Smooth muscle cell (in vitro differentiated cells): Measurements from ENCODE around the gene NSUN5. TPM values are rescaled to one million over a fixed set of nuclear protein-coding genes. Genes with fewer than 3 reads are reported as not detected.
A peak's percentile ranks its signal among the peaks of the same experiment; 100 is the strongest.

Source experiments
- DNase-seq: peaks from one replicate; lab custom pipeline; 2025; ENCODE audit not compliant: unreplicated experiment; lab: John Stamatoyannopoulos, UW
- H2AFZ ChIP-seq: fragments of 200-600 bp; sonication (generic); 2 replicates; pipeline ENCODE4 v1.6.0; 2016; ENCODE audit warnings: antibody characterized with exemption, low read depth, mild to moderate bottlenecking
- H3F3A ChIP-seq: fragments of 200-600 bp; sonication (generic); 2 replicates; pipeline ENCODE4 v1.6.0; 2017; ENCODE audit warnings: antibody characterized with exemption, low read depth
- H3K27ac ChIP-seq: fragments of 200-600 bp; sonication (generic); 2 replicates; pipeline ENCODE4 v1.5.1; 2016; ENCODE audit warnings: low read depth, mild to moderate bottlenecking
- H3K27me3 ChIP-seq: fragments of 200-600 bp; sonication (generic); 2 replicates; pipeline ENCODE4 v1.6.1; 2016; ENCODE audit warnings: low read depth, mild to moderate bottlenecking
- H3K36me3 ChIP-seq: fragments of 200-600 bp; sonication (generic); 2 replicates; pipeline ENCODE4 v1.5.1; 2016; ENCODE audit warnings: low read depth
- H3K4me1 ChIP-seq: fragments of 200-600 bp; sonication (generic); 2 replicates; pipeline ENCODE4 v1.5.1; 2016; ENCODE audit warnings: low read depth
- H3K4me2 ChIP-seq: fragments of 200-600 bp; sonication (generic); 2 replicates; pipeline ENCODE4 v1.6.0; 2016; ENCODE audit warnings: mild to moderate bottlenecking
- H3K4me3 ChIP-seq: fragments of 200-600 bp; sonication (generic); 2 replicates; pipeline ENCODE4 v1.5.1; 2016; ENCODE audit warnings: mild to moderate bottlenecking
- H3K79me2 ChIP-seq: fragments of 200-600 bp; sonication (generic); 2 replicates; pipeline ENCODE4 v1.6.0; 2016; ENCODE audit warnings: low read depth, mild to moderate bottlenecking
- H3K9ac ChIP-seq: fragments of 200-600 bp; sonication (generic); 2 replicates; pipeline ENCODE4 v1.6.0; 2016; ENCODE audit warnings: low read depth
- H3K9me3 ChIP-seq: fragments of 200-600 bp; sonication (generic); replicated peaks from 2 replicates; pipeline ENCODE4 v1.5.1; 2016; ENCODE audit warnings: low read depth
- H4K20me1 ChIP-seq: fragments of 200-600 bp; sonication (generic); 2 replicates; pipeline ENCODE4 v1.6.0; 2016; ENCODE audit warnings: low read depth
- WGBS: methylation state at CpG from one replicate; pipeline ENCODE4 v1.1.7; 2016; ENCODE audit warnings: low lambda C conversion rate; 5-methylcytosine and 5-hydroxymethylcytosine counted together
- polyA plus RNA-seq: library from polyadenylated mRNA; unstranded; fragments of >200 nt; fragmentation: Nextera tagmentation; extraction: Ambion mirVana; gene quantifications from 2 replicates; pipeline ENCODE4 v1.2.1, GENCODE V29; 2016
- total RNA-seq: library from RNA; depleted of rRNA; stranded (reverse); fragments of >200 nt; gene quantifications from 2 replicates; pipeline ENCODE4 v1.2.3, GENCODE V29; 2014
- TF ChIP-seq, protein P1 (sequence below): fragments of 200-600 bp; sonication (generic); IDR thresholded peaks from 2 replicates; pipeline ENCODE4 v1.5.1; 2017; ENCODE audit warnings: borderline replicate concordance, mild to moderate bottlenecking, antibody characterized with exemption; ENCODE audit not compliant: insufficient read depth, poor library complexity, severe bottlenecking

Gene NSUN5
- total and polyA plus RNA-seq, 2 experiments from 2014 or later = 25.2 to 38.1 TPM

DNA sequence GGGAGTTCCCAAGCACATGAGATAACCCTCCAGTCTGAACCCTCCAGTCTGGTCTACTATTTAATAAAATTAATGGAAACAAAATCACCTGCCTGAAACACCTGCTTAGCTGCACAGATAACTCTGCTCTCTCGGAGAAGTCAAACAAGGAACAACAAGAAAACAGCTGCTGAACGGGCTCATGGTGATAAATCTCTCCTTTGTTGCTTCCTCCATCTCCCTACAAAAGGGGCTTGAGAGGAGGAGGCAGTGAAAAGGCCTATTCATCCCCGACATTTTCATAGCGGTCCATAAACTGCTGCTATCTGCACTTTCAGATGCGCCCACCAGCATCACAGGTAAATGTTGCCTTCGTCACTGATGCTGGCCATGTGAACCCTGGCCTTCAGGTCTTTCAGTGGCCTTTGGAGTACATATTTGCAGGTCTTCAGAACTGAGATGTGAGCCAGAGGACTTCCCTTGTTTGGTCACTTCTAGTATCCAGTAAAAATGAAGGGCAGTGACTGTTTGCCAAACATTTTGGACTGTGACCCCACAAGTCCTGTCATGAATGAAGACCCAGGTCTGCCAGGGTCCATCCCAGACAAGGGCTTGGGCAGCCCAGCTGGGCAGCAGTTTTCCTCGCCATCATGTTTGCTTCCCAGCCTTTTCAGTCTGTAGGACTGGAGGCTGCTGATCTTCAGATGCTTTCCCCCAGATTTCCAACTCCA, 35.2 kb upstream of the NSUN5 start:
- Histone ChIP-seq H4K20me1 (no peaks in the 10 kb centered on the region), H3K4me1 (peaks cover 13% of the 10 kb centered on the region), H3K9me3 (no peaks in the 10 kb centered on the region), H3K27ac (no peak overlapping the region), H3K27me3 (no peaks in the 10 kb centered on the region), H2AFZ (no peak overlapping the region), H3K36me3 (no peaks in the 10 kb centered on the region), H3K9ac (no peak overlapping the region), H3F3A (no peaks in the 10 kb centered on the region), H3K4me3 (no peak overlapping the region), H3K4me2 (no peak overlapping the region), H3K79me2 (no peaks in the 10 kb centered on the region)
- 93% methylated on average over 7 of the region's 7 CpGs for WGBS
- TF ChIP-seq, protein P1, sequence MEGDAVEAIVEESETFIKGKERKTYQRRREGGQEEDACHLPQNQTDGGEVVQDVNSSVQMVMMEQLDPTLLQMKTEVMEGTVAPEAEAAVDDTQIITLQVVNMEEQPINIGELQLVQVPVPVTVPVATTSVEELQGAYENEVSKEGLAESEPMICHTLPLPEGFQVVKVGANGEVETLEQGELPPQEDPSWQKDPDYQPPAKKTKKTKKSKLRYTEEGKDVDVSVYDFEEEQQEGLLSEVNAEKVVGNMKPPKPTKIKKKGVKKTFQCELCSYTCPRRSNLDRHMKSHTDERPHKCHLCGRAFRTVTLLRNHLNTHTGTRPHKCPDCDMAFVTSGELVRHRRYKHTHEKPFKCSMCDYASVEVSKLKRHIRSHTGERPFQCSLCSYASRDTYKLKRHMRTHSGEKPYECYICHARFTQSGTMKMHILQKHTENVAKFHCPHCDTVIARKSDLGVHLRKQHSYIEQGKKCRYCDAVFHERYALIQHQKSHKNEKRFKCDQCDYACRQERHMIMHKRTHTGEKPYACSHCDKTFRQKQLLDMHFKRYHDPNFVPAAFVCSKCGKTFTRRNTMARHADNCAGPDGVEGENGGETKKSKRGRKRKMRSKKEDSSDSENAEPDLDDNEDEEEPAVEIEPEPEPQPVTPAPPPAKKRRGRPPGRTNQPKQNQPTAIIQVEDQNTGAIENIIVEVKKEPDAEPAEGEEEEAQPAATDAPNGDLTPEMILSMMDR = no peak
- no peak for DNase-seq

DNA sequence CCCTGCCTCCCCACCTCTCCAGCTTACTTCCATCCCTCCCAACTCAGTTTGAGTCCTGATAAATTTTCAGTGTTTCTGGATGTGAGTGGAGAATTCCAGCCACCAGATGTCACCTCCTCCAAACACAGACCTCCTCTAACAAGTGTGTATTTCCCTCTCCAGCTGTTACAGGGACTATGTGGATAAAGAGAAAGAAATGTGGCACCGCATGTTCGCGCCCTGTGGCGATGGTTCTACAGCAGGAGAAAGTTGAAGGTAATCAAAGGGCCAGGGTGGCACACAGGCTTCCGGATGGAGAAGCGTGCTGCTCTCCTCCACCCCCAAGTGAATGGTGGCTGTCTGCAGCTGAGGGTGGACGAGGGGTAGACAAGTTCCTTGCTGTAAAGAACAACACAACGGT, 34.0 kb upstream of the NSUN5 start:
- H3K4me2 ChIP-seq = peak overlapping the region; percentile 67
- H2AFZ ChIP-seq = peak overlapping the region; percentile 52
- H3K9me3 ChIP-seq = no peaks in the 10 kb centered on the region
- H3K27ac ChIP-seq = no peak overlapping the region
- H3K79me2 ChIP-seq = no peaks in the 10 kb centered on the region
- H4K20me1 ChIP-seq = no peaks in the 10 kb centered on the region
- no peaks in the 10 kb centered on the region for H3K36me3 ChIP-seq
- DNase-seq = no peak
- H3K4me3 ChIP-seq = no peak overlapping the region
- no peak overlapping the region for H3K9ac ChIP-seq
- WGBS = 60% methylated on average over 8 of the region's 8 CpGs
- no peaks in the 10 kb centered on the region for H3K27me3 ChIP-seq
- peaks cover 13% of the 10 kb centered on the region for H3K4me1 ChIP-seq
- TF ChIP-seq, protein P1 = peak; percentile 56
- no peaks in the 10 kb centered on the region for H3F3A ChIP-seq

DNA sequence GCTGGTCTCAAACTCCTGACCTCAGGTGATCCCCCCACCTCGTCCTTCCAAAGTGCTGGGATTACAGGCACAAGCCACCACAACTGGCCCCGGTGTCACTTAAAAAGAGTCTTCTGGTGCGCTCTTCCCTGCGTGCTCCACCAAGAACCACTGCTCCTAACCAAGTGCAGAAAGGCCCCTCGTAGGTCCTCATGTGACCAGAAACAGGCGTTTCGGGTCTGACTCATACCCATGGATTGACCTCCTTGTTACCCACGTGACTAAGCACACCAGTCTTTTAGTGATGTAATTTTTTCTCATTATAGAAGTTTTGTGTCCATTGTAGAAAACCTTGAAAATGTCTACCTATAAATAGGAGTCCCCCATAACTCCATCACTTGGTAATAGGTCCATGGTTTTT, 33.3 kb upstream of the NSUN5 start:
- Histone ChIP-seq H3K4me2 (peak overlapping the region; percentile 67), H3K9ac (peak overlapping the region; percentile 16), H3K4me3 (no peak overlapping the region)

More for the DNA sequence above, 33.3 kb upstream of the NSUN5 start:
- TF ChIP-seq, protein P1 = no peak
- H3K27me3 ChIP-seq = no peaks in the 10 kb centered on the region
- H2AFZ ChIP-seq = peak overlapping the region; percentile 52
- no peaks in the 10 kb centered on the region for H3K9me3 ChIP-seq
- no peaks in the 10 kb centered on the region for H3F3A ChIP-seq
- peaks cover 13% of the 10 kb centered on the region for H3K4me1 ChIP-seq
- H3K79me2 ChIP-seq = no peaks in the 10 kb centered on the region
- no peaks in the 10 kb centered on the region for H4K20me1 ChIP-seq
- no peaks in the 10 kb centered on the region for H3K36me3 ChIP-seq
- DNase-seq = no peak
- 49% methylated on average over 8 of the region's 8 CpGs for WGBS
- peak overlapping the region; percentile 25 for H3K27ac ChIP-seq
